Fibroblast of lung (primary cell): ENCODE results near the gene UBQLN4. TPM values are rescaled to one million over a fixed set of nuclear protein-coding genes. Genes with fewer than 3 reads are reported as not detected.

Experiments used
- DNase-seq, 2 donors: peaks; one replicate each; pipeline versions ENCODE4 v3.0.0 to v3.0.0-alpha.2; 2010; ENCODE audit warnings: low read depth in 2 of 2
- H2AFZ ChIP-seq: 2 replicates; pipeline ENCODE4 v1.5.1; 2012; ENCODE audit warnings: low read length, control low read depth, inconsistent platforms
- H3K27ac ChIP-seq: 2 replicates; pipeline ENCODE4 v1.5.1; 2011; ENCODE audit warnings: low read length, control low read depth; ENCODE audit not compliant: insufficient read depth
- H3K27me3 ChIP-seq: 2 replicates; pipeline ENCODE4 v1.5.1; 2011; ENCODE audit warnings: mild to moderate bottlenecking, low read length; ENCODE audit not compliant: control insufficient read depth, insufficient read depth
- H3K36me3 ChIP-seq: 2 replicates; pipeline ENCODE4 v1.5.1; 2011; ENCODE audit warnings: low read length; ENCODE audit not compliant: control insufficient read depth, insufficient read depth
- H3K4me1 ChIP-seq: 2 replicates; pipeline ENCODE4 v1.5.1; 2011; ENCODE audit warnings: low read length; ENCODE audit not compliant: control insufficient read depth, insufficient read depth; ENCODE audit errors: extremely low read depth
- H3K4me2 ChIP-seq: 2 replicates; pipeline ENCODE4 v1.5.1; 2011; ENCODE audit warnings: low read length, control low read depth; ENCODE audit not compliant: insufficient read depth; ENCODE audit errors: extremely low read depth
- H3K4me3 ChIP-seq, 4 experiments: fragments of 200-600 bp in 1 of 4; sonication (generic) in 1 of 4; replicated peaks in 1 of 4; 2 replicates each; pipeline ENCODE4 v1.5.1; 2011 to 2016; ENCODE audit warnings: low read length in 4 of 4, low read depth in 3 of 4, mild to moderate bottlenecking in 3 of 4, control low read depth in 2 of 4, inconsistent platforms in 1 of 4, mixed read lengths in 1 of 4; ENCODE audit not compliant: insufficient read depth in 1 of 4; ENCODE audit errors: control extremely low read depth in 1 of 4
- H3K79me2 ChIP-seq: 2 replicates; pipeline ENCODE4 v1.5.1; 2012; ENCODE audit warnings: mild to moderate bottlenecking, low read length, inconsistent platforms; ENCODE audit not compliant: control insufficient read depth, insufficient read depth
- H3K9ac ChIP-seq: 2 replicates; pipeline ENCODE4 v1.5.1; 2011; ENCODE audit warnings: mild to moderate bottlenecking, low read length, control low read depth; ENCODE audit not compliant: insufficient read depth
- H3K9me3 ChIP-seq: 2 replicates; pipeline ENCODE4 v1.5.1; 2012; ENCODE audit warnings: low read depth, low read length; ENCODE audit not compliant: control insufficient read depth, insufficient read depth
- H4K20me1 ChIP-seq: 2 replicates; pipeline ENCODE4 v1.5.1; 2011; ENCODE audit warnings: low read length; ENCODE audit not compliant: control insufficient read depth, insufficient read depth; ENCODE audit errors: extremely low read depth
- EZH2 ChIP-seq: IDR thresholded peaks from 2 replicates; pipeline ENCODE4 v1.5.1; 2012; ENCODE audit warnings: low read length, control low read depth, mild to moderate bottlenecking; ENCODE audit errors: missing control alignments
- polyA plus RNA-seq, 2 donors: library from polyadenylated mRNA; depleted of rRNA in 1 of 2; stranded (reverse) in 1 of 2; unstranded in 1 of 2; fragments of >200 nt; gene quantifications; 2 replicates each; pipeline ENCODE4 v1.2.1, GENCODE V29; 2011 to 2012; ENCODE audit warnings: missing spikeins in 1 of 2
- total RNA-seq: library from RNA; depleted of rRNA; stranded (reverse); fragments of >200 nt; gene quantifications from 2 replicates; pipeline ENCODE4 v1.2.1, GENCODE V29; 2014
- TF ChIP-seq, protein P1 (sequence below), 2 donors: IDR thresholded peaks in 1 of 2; conservative IDR thresholded peaks in 1 of 2; 1 replicate in 1 of 2; 2 replicates in 1 of 2; pipeline ENCODE4 v1.5.1; 2011 to 2012; ENCODE audit warnings: low read length in 2 of 2, control low read depth in 1 of 2, inconsistent platforms in 1 of 2, low read depth in 1 of 2, mild to moderate bottlenecking in 1 of 2

UBQLN4 gene
- total and polyA plus RNA-seq, 2 donors (not counting 1 experiment from before 2014, with no cell fraction given), result 11.1 to 12.5 TPM

DNA sequence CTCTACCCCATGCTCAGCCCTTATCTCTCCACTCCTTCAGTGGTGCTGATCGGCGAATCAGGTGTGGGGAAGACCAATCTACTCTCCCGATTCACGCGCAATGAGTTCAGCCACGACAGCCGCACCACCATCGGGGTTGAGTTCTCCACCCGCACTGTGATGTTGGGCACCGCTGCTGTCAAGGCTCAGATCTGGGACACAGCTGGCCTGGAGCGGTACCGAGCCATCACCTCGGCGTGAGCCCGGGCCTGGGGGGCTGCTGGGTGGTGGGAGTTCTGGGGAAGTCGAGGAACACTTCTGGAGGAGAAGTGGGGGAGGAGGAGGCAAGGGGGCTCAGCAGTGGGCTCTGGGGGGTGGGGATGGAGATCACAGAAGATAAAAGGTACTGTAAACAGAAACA is 12.3 kb upstream of the UBQLN4 start:
- Histone ChIP-seq H4K20me1 (no peaks in the 10 kb centered on the region), H3K4me2 (no peak overlapping the region), H3K27ac (no peak overlapping the region), H2AFZ (no peak overlapping the region), H3K4me3 (no peak overlapping the region), H3K9ac (no peak overlapping the region), H3K27me3 (no peaks in the 10 kb centered on the region), H3K36me3 (no peaks in the 10 kb centered on the region), H3K79me2 (no peaks in the 10 kb centered on the region), H3K4me1 (no peaks in the 10 kb centered on the region), H3K9me3 (no peaks in the 10 kb centered on the region)
- TF ChIP-seq, protein P1, sequence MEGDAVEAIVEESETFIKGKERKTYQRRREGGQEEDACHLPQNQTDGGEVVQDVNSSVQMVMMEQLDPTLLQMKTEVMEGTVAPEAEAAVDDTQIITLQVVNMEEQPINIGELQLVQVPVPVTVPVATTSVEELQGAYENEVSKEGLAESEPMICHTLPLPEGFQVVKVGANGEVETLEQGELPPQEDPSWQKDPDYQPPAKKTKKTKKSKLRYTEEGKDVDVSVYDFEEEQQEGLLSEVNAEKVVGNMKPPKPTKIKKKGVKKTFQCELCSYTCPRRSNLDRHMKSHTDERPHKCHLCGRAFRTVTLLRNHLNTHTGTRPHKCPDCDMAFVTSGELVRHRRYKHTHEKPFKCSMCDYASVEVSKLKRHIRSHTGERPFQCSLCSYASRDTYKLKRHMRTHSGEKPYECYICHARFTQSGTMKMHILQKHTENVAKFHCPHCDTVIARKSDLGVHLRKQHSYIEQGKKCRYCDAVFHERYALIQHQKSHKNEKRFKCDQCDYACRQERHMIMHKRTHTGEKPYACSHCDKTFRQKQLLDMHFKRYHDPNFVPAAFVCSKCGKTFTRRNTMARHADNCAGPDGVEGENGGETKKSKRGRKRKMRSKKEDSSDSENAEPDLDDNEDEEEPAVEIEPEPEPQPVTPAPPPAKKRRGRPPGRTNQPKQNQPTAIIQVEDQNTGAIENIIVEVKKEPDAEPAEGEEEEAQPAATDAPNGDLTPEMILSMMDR (conservative IDR thresholded peaks at IDR 0.05 in 1 of 2, IDR thresholded peaks at IDR 0.05 in 1 of 2; ENCODE audit: low read depth in 1 of 2, low read length in 2 of 2), result no peak
- TF ChIP-seq EZH2, result no peak
- no peak for DNase-seq

DNA sequence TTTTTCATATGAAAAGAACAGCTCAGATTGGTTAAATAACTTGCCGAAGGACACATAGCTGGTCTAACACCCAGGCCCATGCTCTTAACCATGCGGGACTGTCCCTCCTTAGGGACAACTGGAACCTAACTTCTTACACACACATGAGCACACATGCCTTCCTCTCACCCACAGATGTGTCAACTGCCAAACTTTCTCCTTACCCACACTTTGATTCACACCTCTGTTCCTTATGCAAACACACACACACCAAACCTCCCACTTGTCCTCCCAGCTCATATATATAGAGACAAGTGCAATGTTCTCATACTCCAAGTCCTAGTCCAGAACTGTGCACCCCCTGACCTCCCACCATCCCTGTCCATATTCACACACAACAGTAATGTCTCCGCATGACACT is 11.6 kb upstream of the UBQLN4 start:
- DNase-seq, result no peak

DNA sequence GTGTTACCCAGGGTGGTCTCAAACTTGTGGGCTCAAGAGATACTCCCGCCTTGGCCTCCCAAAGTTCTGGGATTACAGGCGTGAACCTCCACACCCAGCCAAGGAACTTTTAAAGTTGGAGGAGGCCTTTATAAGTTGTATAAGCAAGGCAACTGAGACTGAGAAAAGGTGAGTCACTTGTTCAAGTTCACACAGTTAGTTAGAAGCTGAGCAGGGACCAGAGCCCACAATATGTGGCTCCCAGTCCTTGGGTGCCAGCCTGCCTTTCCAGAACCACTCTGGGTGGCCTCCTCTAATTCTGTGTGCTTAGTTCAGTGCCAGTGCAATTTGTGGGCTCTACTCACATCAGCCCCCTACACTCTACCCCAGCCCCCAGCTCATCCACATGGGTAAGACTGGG is 11.0 kb upstream of the UBQLN4 start:
- Histone ChIP-seq H2AFZ (no peak overlapping the region), H3K79me2 (no peaks in the 10 kb centered on the region), H3K9ac (no peak overlapping the region), H3K4me3 (no peak overlapping the region), H3K27me3 (no peaks in the 10 kb centered on the region), H3K4me1 (no peaks in the 10 kb centered on the region), H3K9me3 (no peaks in the 10 kb centered on the region), H3K36me3 (no peaks in the 10 kb centered on the region), H3K4me2 (no peak overlapping the region), H4K20me1 (no peaks in the 10 kb centered on the region), H3K27ac (no peak overlapping the region)
- TF ChIP-seq, protein P1 (conservative IDR thresholded peaks at IDR 0.05 in 1 of 2, IDR thresholded peaks at IDR 0.05 in 1 of 2; ENCODE audit: low read depth in 1 of 2, low read length in 2 of 2), result no peak
- TF ChIP-seq EZH2, result no peak
- no peak for DNase-seq

More for the DNA sequence above, 11.6 kb upstream of the UBQLN4 start:
- no peaks in the 10 kb centered on the region for H3K79me2 ChIP-seq
- no peaks in the 10 kb centered on the region for H3K27me3 ChIP-seq
- no peaks in the 10 kb centered on the region for H4K20me1 ChIP-seq
- H3K9ac ChIP-seq, result no peak overlapping the region
- no peaks in the 10 kb centered on the region for H3K4me1 ChIP-seq
- H3K4me2 ChIP-seq, result no peak overlapping the region
- no peak overlapping the region for H3K27ac ChIP-seq
- H3K4me3 ChIP-seq, result no peak overlapping the region
- no peaks in the 10 kb centered on the region for H3K36me3 ChIP-seq
- H3K9me3 ChIP-seq, result no peaks in the 10 kb centered on the region
- no peak for TF ChIP-seq EZH2
- no peak overlapping the region for H2AFZ ChIP-seq
